Uterus (tissue), 2 donors: ENCODE data around the gene SHPK.

Experiments
- POLR2A ChIP-seq, 2 donors: fragments of 450-650 bp; IDR thresholded peaks; one replicate each; pipeline ENCODE4 v1.6.1; 2016; ENCODE audit warnings: antibody characterized with exemption in 2 of 2, mild to moderate bottlenecking in 1 of 2, moderate library complexity in 1 of 2
- TF ChIP-seq, protein P1 (sequence below), 4 experiments: fragments of 200-600 bp in 2 of 4; fragments of 450-650 bp in 2 of 4; sonication (generic) in 2 of 4; IDR thresholded peaks; one replicate each; pipeline ENCODE4 v1.5.1; 2016 to 2019; ENCODE audit warnings: antibody characterized with exemption in 4 of 4, mild to moderate bottlenecking in 2 of 4, moderate library complexity in 1 of 4

DNA sequence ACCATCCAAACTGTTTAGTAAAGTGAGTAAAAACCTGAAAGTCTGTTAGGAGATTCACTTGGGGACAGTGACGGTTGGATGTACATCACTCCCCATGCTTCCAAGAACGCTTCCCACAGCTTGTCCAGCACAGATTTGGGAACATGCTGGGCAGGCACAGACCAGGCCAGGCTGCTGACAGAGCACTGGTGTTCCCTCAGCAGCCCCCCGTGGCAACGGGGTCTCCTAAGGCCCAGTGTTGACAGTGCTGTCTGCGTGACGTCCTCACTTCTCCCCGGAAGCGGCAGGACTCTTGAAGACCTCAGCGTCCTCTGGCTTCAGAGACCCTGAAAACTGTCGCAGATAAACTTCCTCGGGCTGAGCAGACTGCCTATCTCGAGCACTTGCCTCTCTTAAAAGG is 69.5 kb downstream of the SHPK start:
- TF ChIP-seq POLR2A (IDR thresholded peaks at IDR 0.05), result no peak
- TF ChIP-seq, protein P1, sequence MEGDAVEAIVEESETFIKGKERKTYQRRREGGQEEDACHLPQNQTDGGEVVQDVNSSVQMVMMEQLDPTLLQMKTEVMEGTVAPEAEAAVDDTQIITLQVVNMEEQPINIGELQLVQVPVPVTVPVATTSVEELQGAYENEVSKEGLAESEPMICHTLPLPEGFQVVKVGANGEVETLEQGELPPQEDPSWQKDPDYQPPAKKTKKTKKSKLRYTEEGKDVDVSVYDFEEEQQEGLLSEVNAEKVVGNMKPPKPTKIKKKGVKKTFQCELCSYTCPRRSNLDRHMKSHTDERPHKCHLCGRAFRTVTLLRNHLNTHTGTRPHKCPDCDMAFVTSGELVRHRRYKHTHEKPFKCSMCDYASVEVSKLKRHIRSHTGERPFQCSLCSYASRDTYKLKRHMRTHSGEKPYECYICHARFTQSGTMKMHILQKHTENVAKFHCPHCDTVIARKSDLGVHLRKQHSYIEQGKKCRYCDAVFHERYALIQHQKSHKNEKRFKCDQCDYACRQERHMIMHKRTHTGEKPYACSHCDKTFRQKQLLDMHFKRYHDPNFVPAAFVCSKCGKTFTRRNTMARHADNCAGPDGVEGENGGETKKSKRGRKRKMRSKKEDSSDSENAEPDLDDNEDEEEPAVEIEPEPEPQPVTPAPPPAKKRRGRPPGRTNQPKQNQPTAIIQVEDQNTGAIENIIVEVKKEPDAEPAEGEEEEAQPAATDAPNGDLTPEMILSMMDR (IDR thresholded peaks at IDR 0.05), result no peak
